ENCODE measurements around the gene FAIM. TPM values are rescaled to one million over a fixed set of nuclear protein-coding genes. Genes with fewer than 3 reads are reported as not detected.

FAIM gene, protein sequence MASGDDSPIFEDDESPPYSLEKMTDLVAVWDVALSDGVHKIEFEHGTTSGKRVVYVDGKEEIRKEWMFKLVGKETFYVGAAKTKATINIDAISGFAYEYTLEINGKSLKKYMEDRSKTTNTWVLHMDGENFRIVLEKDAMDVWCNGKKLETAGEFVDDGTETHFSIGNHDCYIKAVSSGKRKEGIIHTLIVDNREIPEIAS
- total RNA-seq: 4.0 and 11.8 TPM in 2 replicates

DNA sequence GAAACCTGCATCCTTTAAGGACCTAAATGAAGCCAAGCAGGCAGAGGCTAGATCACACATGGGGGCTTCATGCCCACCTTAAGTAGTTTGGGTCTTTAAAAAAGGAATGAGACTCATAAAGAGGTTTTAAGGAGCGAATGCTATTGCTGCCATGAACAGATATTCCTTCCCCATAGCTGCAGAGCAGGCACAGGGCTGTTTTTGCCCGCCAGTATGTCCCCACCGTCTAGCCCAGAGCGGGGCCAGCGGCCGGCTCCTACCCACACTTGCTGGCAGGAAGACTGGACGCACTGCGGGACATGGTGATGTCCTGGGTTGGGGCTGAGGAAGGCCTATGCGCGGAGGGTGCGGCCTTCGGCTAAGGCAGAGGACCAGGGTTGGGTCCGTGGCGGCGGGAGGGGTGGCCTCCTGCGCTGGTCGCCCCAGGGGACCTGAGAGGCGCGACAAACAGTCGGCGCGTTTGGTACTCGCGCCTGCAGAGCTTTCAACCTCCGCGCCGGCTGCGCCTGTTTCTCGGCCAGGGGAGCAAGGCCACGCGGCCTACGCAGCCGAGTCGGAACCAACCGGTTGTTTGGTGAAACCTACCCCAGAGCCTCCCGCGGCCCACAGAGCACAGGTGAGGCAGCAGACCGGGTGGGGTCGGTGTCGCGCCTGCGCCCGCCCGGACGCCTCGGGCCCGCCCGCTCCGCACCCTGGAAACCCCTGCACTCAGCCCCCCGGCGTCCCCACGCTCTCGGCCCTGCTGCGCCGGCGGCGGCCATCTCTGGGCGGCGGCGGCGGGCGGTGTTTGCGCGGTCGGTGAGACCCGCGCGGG, at the start of gene FAIM:
Gene FAIM (plus strand): TSS at position 450 of the 814 bp plus-strand sequence. CDS start 10,956 bp downstream, outside the sequence.

DNA sequence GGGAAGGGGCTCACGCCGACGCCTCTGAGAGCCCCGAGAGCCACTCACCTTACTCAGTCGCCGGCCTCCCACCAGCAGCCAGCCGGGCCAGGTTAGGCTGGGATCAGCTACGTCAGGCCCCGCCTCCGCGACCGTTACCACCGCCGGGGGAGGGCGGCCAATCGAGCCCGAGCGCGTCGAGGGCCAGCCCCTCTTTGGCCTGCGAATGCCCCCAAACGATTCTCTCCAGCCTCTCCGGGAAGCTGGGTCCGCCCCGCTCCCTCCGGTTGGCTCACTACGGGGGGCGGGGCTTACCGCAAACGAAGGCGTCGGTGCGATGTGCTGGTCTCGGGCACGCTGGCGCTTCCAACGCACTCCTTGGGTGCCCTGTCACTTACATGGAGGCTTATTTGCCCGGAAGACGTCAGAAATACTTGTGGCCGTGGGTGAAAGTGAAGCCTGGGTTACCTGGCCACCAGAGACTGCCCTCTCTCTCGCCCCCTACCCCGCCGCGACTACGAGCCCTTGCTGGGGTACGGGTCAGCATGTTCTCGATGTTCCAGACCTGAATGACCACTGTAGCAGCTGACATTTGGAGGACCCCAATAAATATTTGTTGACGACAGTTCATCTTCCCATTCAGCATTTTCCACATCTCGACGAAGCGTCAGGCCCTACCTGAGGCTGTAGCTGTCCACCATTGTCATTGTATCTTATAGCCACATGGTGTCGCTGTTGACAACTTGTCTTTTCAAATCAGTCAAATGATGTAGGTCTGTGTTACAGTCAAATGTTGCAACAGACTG, 14.2 kb upstream of the FAIM start, which contains the start of gene CEP70:
Gene CEP70 (minus strand): TSS at position 111 of the 785 bp plus-strand sequence. CDS start 21,333 bp downstream, outside the sequence.

Other genes with a start within 250 kb of the FAIM start
- gene ESYT3, start 174.2 kb upstream of the FAIM start, total RNA-seq: under 0.01 TPM in 1 of 2 replicates, not detected in the other
- 12.0 and 14.9 TPM in 2 replicates for gene CEP70, start 14.5 kb upstream of the FAIM start, total RNA-seq
- gene PIK3CB, start 226.2 kb downstream of the FAIM start, total RNA-seq: 5.4 and 9.2 TPM in 2 replicates

All from epithelial cell of alveolus of lung (primary cell).